Astrocyte of the spinal cord (primary cell): Measurements from ENCODE around the gene SP110.
"Not testable (repeated sequence)": the region's sequence is repeated elsewhere in the genome, so short reads cannot be mapped to it uniquely, and the experiment has no call there.

Experiments
- DNase-seq: peaks from one replicate; pipeline ENCODE4 v3.0.0; 2011; ENCODE audit warnings: low read depth, low spot score
- H3K4me3 ChIP-seq: 2 replicates; pipeline ENCODE4 v1.5.1; 2011; ENCODE audit warnings: low read depth, mild to moderate bottlenecking, low read length, moderate library complexity
- in situ Hi-C: cut with HindIII; loops from 2 replicates; pipeline ENCODE4 v1.10.0; 2017; ENCODE audit warnings: low sequenced_read_pairs
- TF ChIP-seq, protein P1 (sequence below): IDR thresholded peaks from 2 replicates; pipeline ENCODE4 v1.5.1; 2012; ENCODE audit warnings: low read depth, mild to moderate bottlenecking, low read length, inconsistent platforms

SP110 gene

DNA sequence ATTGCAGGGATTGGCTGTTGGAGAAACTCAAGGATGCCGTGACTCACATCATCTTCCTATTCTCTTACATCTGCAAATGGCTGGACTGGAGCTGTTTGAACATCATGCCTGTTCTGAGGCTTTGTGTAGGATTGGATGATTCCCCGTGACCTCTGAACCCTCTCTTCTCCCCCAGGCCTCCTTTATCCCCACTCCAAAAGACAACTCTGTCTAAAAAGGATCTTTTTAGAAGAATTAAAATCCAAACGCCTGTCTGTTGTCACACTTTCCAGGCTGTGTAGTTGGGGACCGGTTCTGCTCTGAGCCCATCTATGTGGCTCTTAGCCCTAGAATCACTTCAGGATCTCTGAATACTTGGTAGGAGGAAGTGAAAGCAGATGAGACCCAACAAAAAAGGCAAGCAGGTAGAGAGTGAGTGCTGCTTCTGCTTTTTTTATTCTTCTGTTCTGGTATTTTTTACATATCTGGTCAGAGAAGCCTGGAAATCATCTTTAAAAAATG lies 6.3 kb upstream of the SP110 start:
- no peak for DNase-seq
- no peak overlapping the region for H3K4me3 ChIP-seq
- in situ Hi-C loops, result no loop called here
- TF ChIP-seq, protein P1, sequence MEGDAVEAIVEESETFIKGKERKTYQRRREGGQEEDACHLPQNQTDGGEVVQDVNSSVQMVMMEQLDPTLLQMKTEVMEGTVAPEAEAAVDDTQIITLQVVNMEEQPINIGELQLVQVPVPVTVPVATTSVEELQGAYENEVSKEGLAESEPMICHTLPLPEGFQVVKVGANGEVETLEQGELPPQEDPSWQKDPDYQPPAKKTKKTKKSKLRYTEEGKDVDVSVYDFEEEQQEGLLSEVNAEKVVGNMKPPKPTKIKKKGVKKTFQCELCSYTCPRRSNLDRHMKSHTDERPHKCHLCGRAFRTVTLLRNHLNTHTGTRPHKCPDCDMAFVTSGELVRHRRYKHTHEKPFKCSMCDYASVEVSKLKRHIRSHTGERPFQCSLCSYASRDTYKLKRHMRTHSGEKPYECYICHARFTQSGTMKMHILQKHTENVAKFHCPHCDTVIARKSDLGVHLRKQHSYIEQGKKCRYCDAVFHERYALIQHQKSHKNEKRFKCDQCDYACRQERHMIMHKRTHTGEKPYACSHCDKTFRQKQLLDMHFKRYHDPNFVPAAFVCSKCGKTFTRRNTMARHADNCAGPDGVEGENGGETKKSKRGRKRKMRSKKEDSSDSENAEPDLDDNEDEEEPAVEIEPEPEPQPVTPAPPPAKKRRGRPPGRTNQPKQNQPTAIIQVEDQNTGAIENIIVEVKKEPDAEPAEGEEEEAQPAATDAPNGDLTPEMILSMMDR, result no peak

DNA sequence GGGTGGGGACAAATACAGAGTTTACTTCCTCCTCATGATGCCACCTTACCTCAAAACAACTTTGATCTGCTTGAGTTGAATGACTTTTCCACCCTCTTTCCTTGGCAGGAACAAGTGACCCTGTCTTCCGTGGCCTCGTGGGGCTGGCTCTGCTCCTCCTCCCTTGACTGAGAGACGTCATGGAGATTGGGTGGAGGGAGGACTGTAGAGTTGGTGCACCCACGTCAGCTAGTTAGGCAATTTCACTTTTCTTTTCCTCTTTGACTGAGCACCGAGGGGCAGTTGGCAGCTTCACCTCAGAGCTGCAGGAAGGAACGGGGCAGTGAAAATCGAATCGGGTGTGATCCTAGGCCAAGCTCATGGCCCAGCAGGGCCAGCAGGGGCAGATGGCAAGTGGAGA lies 5.7 kb upstream of the SP110 start, which contains the start of gene SP140:
TSS of gene SP140 (plus strand) at position 251 of the 400 bp plus-strand sequence. CDS start at position 360, 109 bp downstream.
- H3K4me3 ChIP-seq, result no peak within 1 kb of the TSS
- DNase-seq, result no peak
- in situ Hi-C loops, result no loop called here
- TF ChIP-seq, protein P1, result no peak

DNA sequence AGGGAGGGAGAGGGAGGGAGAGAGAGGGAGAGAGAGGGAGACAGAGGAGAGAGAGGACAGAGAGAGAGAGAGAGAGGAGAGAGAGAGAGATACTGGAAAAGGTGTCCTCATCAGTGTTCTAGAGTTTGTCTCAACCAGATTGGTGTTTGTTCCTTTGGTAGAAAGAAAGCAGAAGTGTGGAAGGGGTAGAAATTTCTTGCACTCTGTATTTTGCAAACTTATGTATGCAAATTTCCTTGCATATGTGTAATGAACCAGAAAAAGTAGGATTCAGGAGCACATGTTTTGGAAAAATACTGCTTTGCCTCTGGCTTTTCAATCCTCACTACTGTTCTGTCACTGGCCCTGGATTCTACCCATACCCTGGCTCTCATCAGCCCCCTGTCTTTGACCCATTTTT lies 4.7 kb upstream of the SP110 start:
- in situ Hi-C loops, result no loop called here
- no peak for DNase-seq
- TF ChIP-seq, protein P1, result no peak
- H3K4me3 ChIP-seq, result no peak overlapping the region

DNA sequence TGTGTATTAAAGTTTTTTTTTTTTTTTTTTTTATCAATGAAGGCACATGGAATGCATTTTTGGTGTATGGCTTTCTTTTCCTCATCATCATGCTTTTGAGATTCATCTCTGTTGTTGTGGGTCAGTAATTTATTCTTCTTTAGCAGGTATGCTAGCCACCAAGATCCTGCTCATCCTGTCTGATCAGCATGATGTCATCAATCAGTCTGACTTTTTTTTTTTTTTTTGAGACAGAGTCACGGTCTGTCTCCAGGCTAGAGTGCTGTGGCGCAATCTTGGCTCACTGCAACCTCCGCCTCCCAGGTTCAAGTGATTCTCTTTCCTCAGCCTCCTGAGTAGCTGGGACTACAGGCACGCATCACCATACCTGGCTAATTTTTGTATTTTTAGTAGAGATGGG lies 3.0 kb upstream of the SP110 start:
- DNase-seq, in situ Hi-C loops, H3K4me3 ChIP-seq: not testable (repeated sequence)

DNA sequence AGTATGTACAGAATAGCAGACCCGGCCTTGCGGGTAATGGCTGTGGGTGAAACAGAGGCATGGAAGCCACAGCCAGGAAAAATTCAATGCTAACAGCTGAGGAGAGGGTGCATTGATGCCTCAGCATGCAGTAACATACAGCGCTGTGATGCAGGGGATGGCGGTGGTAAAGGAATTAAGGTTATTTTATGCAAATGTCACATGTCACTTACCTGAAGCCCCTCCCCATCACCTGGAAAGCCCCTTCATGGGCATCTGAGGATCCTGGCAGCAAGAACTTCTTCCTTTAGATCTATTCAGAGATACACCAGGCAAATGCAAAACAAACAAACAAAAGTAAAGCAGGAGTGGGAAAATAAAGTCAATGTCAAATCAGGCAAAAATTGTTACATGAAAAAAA lies 1.7 kb upstream of the SP110 start:
- DNase-seq, result no peak
- in situ Hi-C loops, result no loop called here
- TF ChIP-seq, protein P1, result no peak
- no peak overlapping the region for H3K4me3 ChIP-seq

DNA sequence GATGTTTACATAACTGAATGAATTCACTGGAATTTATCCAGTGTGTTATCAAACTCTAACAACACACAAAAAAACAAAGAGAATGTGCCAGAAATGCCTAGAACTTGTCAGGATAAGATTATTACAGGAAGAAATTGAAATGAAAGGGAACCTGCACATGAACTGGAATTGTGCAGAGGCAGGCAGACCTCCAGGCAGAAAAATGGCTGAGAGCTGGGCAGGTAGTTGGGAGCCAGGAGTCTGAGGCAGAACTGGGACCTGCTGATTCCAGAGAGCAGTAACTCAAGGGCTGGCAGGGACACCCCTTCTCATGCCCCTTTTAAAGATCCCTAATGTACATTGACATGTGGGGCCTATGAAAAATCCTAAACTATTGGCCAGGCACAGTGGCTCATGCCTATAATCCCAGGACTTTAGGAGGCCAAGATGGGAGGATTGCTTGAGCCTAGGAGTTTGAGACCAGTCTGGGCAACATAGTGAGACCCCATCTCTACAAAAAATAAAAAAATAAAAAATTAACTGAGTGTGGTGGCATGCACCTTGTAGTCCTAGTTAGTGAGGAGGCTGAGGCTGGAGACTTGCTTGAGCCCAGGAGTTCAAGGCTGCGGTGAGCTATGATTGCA lies 674 bp upstream of the SP110 start:
- peak overlapping the region; percentile 73 for H3K4me3 ChIP-seq
- DNase-seq, result no peak
- TF ChIP-seq, protein P1, result no peak
- in situ Hi-C loops, result no loop called here

DNA sequence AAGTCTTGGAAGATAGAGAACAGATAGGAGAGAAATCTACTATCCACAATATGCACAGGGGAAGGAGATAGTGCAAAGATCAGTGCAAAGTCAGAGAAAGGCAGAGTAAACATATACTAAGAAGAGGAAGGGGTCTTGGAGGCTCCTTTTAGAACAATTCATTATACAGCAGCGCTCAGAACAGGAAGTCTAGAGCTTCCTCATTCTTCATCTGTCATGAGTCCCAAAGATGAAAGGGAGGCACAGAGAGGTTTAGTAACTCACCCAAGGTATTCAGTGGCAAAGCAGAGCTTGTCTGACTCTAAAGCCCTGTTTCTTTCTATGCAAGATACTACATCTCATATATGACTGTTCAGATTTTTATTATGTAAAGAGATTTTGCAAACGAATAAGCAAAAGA lies 1.4 kb downstream of the SP110 start:
- in situ Hi-C loops, result no loop called here
- TF ChIP-seq, protein P1, result no peak
- no peak for DNase-seq
- H3K4me3 ChIP-seq, result no peak overlapping the region
